Stimulated activated CD4-positive, alpha-beta T cell treated with anti-CD3 and anti-CD28 coated beads, TNF-alpha, amount 100 ng/mL, for 4 hours (primary cell): ENCODE results near the gene METTL27.
"Not testable (repeated sequence)": the region's sequence is repeated elsewhere in the genome, so short reads cannot be mapped to it uniquely, and the experiment has no call there.

Experiments used
- DNase-seq, 3 experiments: peaks; one replicate each; pipeline ENCODE4 v3.0.0-alpha.2; 2020; ENCODE audit warnings: low read depth in 3 of 3

Gene METTL27

DNA sequence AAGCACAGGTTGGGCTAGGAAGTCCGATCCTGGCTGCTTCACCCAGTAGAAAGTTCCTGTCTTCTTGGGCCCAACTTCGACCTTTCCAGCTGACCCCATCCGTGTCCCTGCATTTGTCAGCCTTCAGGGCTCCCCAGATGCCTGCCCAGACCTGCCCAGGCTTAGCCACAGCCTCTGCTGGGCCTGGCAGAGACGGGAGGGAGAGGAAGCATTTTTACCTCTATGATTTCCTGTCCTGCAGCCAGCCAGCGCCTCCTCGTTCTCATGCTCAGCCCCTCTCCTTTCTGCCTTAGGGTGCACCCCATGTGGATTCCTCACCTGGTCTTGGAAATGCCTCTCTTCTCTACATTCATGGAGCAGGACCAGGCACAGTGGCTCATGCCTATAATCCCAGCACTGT, 3.7 kb downstream of the METTL27 start:
- DNase-seq, result no peak

GRCh38 chr7:73837167-73837566, 5.1 kb downstream of the METTL27 start:
- not testable (repeated sequence) for DNase-seq

- DNase-seq, result no peak
These were observed 7.6 kb downstream of the METTL27 start for GRCh38 chr7:73834626-73835191.

GRCh38 chr7:73833251-73833919, 8.9 kb downstream of the METTL27 start:
- no peak for DNase-seq

DNA sequence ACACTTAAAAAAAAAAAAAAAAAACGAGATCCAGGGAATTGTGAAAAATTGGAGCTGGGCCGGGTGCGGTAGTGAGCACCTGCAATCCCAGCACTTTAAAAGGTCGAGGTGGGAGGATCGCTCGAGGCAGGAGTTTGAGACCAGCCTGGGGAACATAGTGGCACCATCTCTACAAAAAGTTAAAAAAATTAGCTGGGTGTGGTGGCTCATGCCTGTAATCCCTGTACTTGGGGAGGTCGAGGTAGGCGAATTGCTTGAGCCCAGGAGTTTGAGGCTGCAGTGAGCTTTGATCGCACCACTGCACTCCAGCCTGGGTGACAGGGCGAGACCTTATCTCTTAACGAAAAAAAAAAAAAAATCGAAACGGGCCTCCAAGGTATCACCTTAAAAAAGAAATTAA, 9.5 kb downstream of the METTL27 start:
- DNase-seq, result no peak

DNA sequence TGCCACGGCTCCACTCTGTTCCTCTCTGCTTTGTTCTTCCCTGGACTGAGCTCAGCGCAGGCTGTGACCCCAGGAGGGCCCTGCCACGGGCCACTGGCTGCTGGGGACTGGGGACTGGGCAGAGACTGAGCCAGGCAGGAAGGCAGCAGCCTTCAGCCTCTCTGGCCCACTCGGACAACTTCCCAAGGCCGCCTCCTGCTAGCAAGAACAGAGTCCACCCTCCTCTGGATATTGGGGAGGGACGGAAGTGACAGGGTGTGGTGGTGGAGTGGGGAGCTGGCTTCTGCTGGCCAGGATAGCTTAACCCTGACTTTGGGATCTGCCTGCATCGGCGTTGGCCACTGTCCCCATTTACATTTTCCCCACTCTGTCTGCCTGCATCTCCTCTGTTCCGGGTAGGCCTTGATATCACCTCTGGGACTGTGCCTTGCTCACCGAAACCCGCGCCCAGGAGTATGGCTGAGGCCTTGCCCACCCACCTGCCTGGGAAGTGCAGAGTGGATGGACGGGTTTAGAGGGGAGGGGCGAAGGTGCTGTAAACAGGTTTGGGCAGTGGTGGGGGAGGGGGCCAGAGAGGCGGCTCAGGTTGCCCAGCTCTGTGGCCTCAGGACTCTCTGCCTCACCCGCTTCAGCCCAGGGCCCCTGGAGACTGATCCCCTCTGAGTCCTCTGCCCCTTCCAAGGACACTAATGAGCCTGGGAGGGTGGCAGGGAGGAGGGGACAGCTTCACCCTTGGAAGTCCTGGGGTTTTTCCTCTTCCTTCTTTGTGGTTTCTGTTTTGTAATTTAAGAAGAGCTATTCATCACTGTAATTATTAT, 10.3 kb downstream of the METTL27 start:
- DNase-seq, result no peak

- no peak for DNase-seq
These were observed 10.8 kb downstream of the METTL27 start for GRCh38 chr7:73831584-73831833.

- DNase-seq, result no peak
These were observed 11.4 kb downstream of the METTL27 start, which contains the start of gene CLDN4 for GRCh38 chr7:73830681-73831583. CLDN4 (plus strand) TSS chr7:73830996; CDS start chr7:73831202, 206 bp downstream.

DNA sequence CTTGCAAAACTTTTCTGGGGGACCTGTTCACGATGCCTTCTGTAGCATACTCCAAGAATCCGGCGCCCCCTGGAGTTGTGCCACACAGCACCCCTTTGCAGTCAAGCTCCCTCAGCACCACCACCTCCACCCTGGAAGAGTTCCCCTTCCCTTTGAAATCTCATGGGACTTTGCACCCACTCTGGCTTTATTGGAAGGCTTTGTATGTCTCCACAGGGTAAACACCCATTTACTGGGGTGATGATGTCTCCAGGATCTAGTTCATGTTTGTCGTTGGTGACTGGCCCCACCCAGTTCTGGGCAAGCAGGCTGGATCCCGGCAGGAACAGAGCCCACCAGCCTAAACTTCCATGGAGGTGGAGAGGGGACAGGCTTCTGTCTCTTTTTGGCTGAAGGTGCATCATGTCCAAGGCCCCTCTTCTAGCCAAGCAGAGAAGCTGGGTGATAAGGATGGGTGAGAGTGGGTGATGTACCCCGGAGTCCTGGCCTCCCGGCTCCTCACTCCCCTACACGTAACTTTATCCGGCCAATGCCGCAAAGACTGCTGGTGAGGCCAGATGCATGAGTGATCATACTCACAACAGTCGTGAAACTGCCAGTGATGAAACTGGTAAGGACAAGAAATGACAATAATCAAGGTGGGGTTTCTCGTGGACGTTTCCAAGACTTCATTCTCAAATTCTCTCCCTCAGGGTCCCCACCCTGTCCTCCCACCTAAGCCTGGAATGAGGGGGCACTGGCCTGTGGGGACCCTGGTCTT, 12.2 kb downstream of the METTL27 start:
- no peak for DNase-seq

- DNase-seq, result no peak
These were observed 12.8 kb downstream of the METTL27 start for GRCh38 chr7:73829505-73829904.

- DNase-seq, result no peak
These were observed 13.3 kb downstream of the METTL27 start for GRCh38 chr7:73828972-73829371.

GRCh38 chr7:73828107-73828803, 14.1 kb downstream of the METTL27 start:
- DNase-seq, result no peak

DNA sequence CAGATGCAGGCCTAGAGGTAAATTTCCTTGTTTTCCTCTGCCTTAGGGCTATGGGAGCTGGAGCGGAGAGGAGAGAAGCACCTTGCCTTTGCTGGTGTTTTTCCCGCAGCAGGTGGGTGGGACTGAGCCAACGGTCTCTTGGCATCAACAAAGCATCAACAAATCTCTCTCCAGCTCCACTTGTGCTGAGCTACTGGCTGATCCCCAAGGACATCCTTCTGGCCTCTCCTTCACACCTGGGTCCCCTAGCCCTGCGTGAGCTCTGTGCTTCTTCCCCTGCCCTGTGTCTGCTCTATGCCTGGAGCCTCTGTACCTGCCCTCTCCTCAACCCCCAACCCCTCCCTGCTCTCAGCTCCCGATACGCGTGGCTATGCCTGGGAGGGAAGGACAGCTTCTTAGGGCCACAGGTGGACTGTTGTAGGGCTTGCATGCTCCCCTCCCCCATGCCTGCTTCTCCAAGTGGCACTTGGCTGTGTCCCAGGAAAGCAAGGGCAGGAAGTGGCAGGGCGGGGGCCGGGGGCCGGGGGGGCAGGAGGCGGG, 14.7 kb downstream of the METTL27 start:
- DNase-seq, result no peak

- no peak for DNase-seq
These were observed 17.3 kb downstream of the METTL27 start for GRCh38 chr7:73824986-73825385.

GRCh38 chr7:73823873-73824592, 18.3 kb downstream of the METTL27 start:
- DNase-seq, result no peak

- DNase-seq, result no peak
These were observed 19.1 kb downstream of the METTL27 start for GRCh38 chr7:73823257-73823656.

DNA sequence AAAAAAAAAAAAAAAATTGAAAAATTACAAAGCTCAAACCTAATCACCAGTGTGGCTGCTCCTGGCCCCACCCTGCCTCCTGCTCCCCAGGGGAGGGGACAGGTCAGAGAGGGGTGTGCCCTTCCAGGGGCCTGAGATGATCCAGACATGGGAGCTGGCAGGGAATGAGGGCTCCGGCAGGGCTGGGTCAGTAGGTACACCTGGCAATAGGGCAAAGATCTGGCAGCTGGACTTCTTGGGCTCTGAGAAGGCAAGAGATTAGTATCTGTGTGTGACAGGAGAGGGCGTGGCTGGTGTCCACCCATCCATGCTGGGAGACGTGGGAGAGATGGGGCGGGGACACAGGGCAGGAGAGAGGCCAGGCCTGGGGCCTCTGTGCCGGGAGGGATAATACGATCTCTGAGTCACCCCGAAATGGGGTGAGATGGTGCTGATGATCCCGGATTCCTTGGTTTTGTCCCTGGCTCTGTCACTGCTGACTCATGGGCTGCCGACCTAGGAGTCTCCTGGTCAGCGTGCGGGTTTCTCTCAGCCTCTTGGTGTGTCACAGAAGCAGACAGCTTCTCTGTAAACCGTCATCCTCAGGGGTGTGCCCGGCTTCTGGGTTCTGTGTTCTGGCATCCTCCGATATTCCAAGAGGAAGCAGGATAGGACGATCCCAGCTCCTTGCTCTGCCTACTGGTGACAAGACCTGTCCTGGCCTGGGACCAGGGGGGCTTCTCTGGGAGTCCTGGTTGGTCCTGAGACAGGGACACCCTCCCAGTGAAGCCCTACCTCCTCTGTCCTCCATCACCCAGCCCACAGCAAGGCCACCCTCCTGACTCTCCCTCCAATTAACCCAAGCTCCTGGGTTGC, 19.8 kb downstream of the METTL27 start:
- no peak for DNase-seq

DNA sequence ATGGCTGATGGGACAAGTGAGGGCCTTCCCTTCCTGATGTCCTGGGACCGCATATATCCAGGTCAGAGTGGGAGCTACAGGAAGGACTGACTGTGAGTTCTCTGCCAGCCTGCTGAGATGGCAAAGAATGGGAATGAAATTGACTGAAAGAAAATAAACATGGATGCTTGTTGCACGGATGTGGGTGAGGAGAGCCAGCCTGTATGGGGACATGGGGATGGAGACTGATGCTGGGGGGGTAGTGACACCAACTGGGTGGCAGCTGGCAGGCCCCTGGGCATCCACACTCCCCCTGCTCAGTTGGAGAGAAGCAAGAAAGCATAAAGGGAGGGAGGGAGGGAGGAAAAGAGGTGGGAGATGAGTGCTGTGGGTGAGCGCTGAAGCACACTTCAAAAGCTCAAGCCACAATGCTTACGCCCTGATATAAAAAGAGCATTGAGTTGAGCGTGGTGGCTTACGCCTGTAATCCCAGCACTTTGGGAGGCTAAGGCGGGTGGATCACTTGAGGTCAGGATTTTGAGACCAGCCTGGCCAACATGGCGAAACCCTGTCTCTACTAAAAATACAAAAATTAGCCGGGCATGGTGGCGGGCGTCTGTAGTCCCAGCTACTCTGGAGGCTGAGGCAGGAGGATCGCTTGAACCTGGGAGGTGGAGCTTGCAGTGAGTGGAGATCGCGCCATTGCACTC, 20.6 kb downstream of the METTL27 start:
- DNase-seq, result not testable (repeated sequence)
